Stomach (tissue), 4 donors: ENCODE results near the gene ELF5.
A peak's percentile ranks its signal among the peaks of the same experiment; 100 is the strongest.

Experiments
- CTCF ChIP-seq, 7 experiments: fragments of 450-650 bp in 4 of 7; fragments of 200-600 bp in 3 of 7; sonication (generic) in 3 of 7; IDR thresholded peaks; one replicate each; pipeline ENCODE4 v1.5.1; 2016 to 2019; ENCODE audit warnings: antibody characterized with exemption in 7 of 7, control low read depth in 2 of 7, mild to moderate bottlenecking in 1 of 7
- EP300 ChIP-seq: sonication (generic); formaldehyde crosslinking; IDR thresholded peaks from one replicate; pipeline ENCODE4 v1.6.1; 2017; ENCODE audit warnings: antibody characterized with exemption
- POLR2A ChIP-seq, 4 donors: fragments of 450-650 bp; IDR thresholded peaks; one replicate each; pipeline ENCODE4 v1.6.1; 2016; ENCODE audit warnings: antibody characterized with exemption in 4 of 4, control low read depth in 2 of 4, mild to moderate bottlenecking in 1 of 4, moderate library complexity in 1 of 4
- POLR2AphosphoS5 ChIP-seq, 3 donors: sonication (generic); formaldehyde crosslinking; IDR thresholded peaks; one replicate each; pipeline ENCODE4 v1.6.1; 2016; ENCODE audit warnings: antibody characterized with exemption in 3 of 3

GRCh38 chr11:34512840-34513681 lies 533 bp downstream of the ELF5 start:
- TF ChIP-seq CTCF (IDR thresholded peaks at IDR 0.05) (peak in 5 of 7 experiments; percentile 61 to 84 (median 71)), POLR2AphosphoS5 (IDR thresholded peaks at IDR 0.05) (no peak), POLR2A (IDR thresholded peaks at IDR 0.05) (no peak), EP300 (no peak)
